Heart left ventricle (tissue), 16 donors: ENCODE results near the gene NR2F1. TPM values are rescaled to one million over a fixed set of nuclear protein-coding genes. Genes with fewer than 3 reads are reported as not detected.

Experiments used
- ATAC-seq, 4 donors: fragments of 200-7000 bp; cut with Tn5 transposase; one replicate each; pipeline ENCODE4 v1.9.1; 2020 to 2022; ENCODE audit warnings: moderate library complexity in 4 of 4, mild to moderate bottlenecking in 3 of 4, moderate number of reproducible peaks in 1 of 4
- DNase-seq, 5 donors: peaks; one replicate each; pipeline ENCODE4 v3.0.0-alpha.2; 2020
- H3K27ac ChIP-seq, 12 donors: fragments of 200-600 bp; sonication (generic) in 4 of 12; one replicate each; pipeline versions ENCODE4 v1.5.0 to v1.8.0; 2016 to 2022; ENCODE audit warnings: mild to moderate bottlenecking in 2 of 12
- H3K27me3 ChIP-seq, 9 donors: fragments of 200-600 bp; sonication (generic) in 2 of 9; one replicate each; pipeline versions ENCODE4 v1.5.1 to v1.8.0; 2016 to 2022; ENCODE audit warnings: mild to moderate bottlenecking in 3 of 9
- H3K36me3 ChIP-seq, 9 donors: fragments of 200-600 bp; sonication (generic) in 2 of 9; one replicate each; pipeline versions ENCODE4 v1.5.0 to v1.8.0; 2018 to 2022; ENCODE audit warnings: mild to moderate bottlenecking in 2 of 9
- H3K4me1 ChIP-seq, 12 donors: fragments of 200-600 bp; sonication (generic) in 4 of 12; one replicate each; pipeline versions ENCODE4 v1.5.0 to v1.8.0; 2016 to 2022; ENCODE audit warnings: mild to moderate bottlenecking in 3 of 12
- H3K4me3 ChIP-seq, 12 donors: fragments of 200-600 bp; sonication (generic) in 4 of 12; one replicate each; pipeline versions ENCODE4 v1.5.0 to v1.8.0; 2017 to 2022; ENCODE audit warnings: mild to moderate bottlenecking in 9 of 12, moderate library complexity in 4 of 12
- H3K9me3 ChIP-seq, 12 donors: fragments of 200-600 bp; sonication (generic) in 4 of 12; one replicate each; pipeline versions ENCODE4 v1.5.0 to v1.8.0; 2016 to 2022; ENCODE audit warnings: mild to moderate bottlenecking in 1 of 12
- POLR2A ChIP-seq, 2 donors: fragments of 450-650 bp; IDR thresholded peaks; one replicate each; pipeline ENCODE4 v1.6.1; 2017; ENCODE audit warnings: antibody characterized with exemption in 2 of 2, mild to moderate bottlenecking in 2 of 2, moderate library complexity in 2 of 2
- WGBS, 4 donors: extraction: QIAGEN DNeasy Blood & Tissue Kit in 2 of 4; methylation state at CpG; one replicate each; pipeline versions ENCODE4 v1.1.5 to v1.1.7; 2013 to 2018; 5-methylcytosine and 5-hydroxymethylcytosine counted together
- intact Hi-C, 10 donors: fragments of 100-400 bp; cut with DNase I; formaldehyde crosslinking; loops; one replicate each; pipeline versions ENCODE4 v1.11.1 to v1.14.2; 2022
- polyA plus RNA-seq, 2 donors: library from polyadenylated mRNA; stranded (reverse); fragments of 200-250 nt; gene quantifications; one replicate each; pipeline ENCODE4 v1.2.3, GENCODE V29; 2013
- total RNA-seq, 9 donors: library from RNA; depleted of rRNA in 2 of 9; stranded (reverse); fragments of >200 nt in 2 of 9; fragmentation: NEBNext Ultra II Directional in 3 of 9; extraction: Animal tissue kit (Norgen Biotek cat#: 25700) in 3 of 9; gene quantifications; one replicate each; pipeline versions ENCODE4 v1.1.0 to v1.2.4, GENCODE V29; 2016 to 2023
- TF ChIP-seq, protein P1 (sequence below), 12 donors: fragments of 200-600 bp; sonication (generic) in 4 of 12; IDR thresholded peaks; one replicate each; pipeline versions ENCODE4 v1.5.0 to v1.8.0; 2018 to 2022; ENCODE audit warnings: antibody characterized with exemption in 12 of 12, mild to moderate bottlenecking in 5 of 12
- donor health status: ischemic (EF 13 %, LVEDD 7.1; RV severe dilation, severe dysfunction).
- donor health status: healthy with polysubstance abuse.
- donor health status: DM: no; HTN: yes; CAD: no.
- donor health status: DM: no; HTN: no; CAD: no.
- donor health status: ischemic (EF 25% LVEDD 6.9; RV normal size, moderate dysfunction).
- donor health status: ischemic (EF 25% LVEDD 5.7; RV mildly dilated, moderate dysfunction).
- donor health status: healthy.
- donor health status: DM: yes; HTN: yes; CAD: no.
- donor health status: ischemic (EF 35%, LVEDD 5.7; RV mildly dilated, moderate dysfunction).
- donor health status: nonischemic (EF 11% LVEDD 7.7; RV severe dilation, severe dysfunction).
- donor health status: DM: yes; HTN: yes; CAD: no.
- donor health status: PGD.
- donor health status: ischemic (EF 29% LVEDD 5.4; RV normal size, mild dysfunction).
- donor health status: nonischemic (EF 23%, LVEDD 6.1; RV moderate dilation, normal function).

NR2F1 gene
- total and polyA plus RNA-seq, 11 donors = 0.37 to 13.5 (median 0.57) TPM; not detected in 3

- Histone ChIP-seq H3K36me3 (no peaks in the 10 kb centered on the region), H3K27me3 (peaks cover 44 to 98% (median 78%) of the 10 kb centered on the region in 9 donors), H3K4me1 (peaks cover 0 to 11% (median 0%) of the 10 kb centered on the region in 12 donors), H3K27ac (no peak overlapping the region), H3K4me3 (no peak overlapping the region), H3K9me3 (peaks cover 0 to 15% (median 0%) of the 10 kb centered on the region in 12 donors)
- no peak for DNase-seq
- TF ChIP-seq, protein P1, sequence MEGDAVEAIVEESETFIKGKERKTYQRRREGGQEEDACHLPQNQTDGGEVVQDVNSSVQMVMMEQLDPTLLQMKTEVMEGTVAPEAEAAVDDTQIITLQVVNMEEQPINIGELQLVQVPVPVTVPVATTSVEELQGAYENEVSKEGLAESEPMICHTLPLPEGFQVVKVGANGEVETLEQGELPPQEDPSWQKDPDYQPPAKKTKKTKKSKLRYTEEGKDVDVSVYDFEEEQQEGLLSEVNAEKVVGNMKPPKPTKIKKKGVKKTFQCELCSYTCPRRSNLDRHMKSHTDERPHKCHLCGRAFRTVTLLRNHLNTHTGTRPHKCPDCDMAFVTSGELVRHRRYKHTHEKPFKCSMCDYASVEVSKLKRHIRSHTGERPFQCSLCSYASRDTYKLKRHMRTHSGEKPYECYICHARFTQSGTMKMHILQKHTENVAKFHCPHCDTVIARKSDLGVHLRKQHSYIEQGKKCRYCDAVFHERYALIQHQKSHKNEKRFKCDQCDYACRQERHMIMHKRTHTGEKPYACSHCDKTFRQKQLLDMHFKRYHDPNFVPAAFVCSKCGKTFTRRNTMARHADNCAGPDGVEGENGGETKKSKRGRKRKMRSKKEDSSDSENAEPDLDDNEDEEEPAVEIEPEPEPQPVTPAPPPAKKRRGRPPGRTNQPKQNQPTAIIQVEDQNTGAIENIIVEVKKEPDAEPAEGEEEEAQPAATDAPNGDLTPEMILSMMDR (IDR thresholded peaks at IDR 0.05) = no peak
- no peak for TF ChIP-seq POLR2A (IDR thresholded peaks at IDR 0.05)
- WGBS, 4 donors = 23 to 46% (median 36%) methylated on average over 27 to 29 of the region's 29 CpGs
- no peak for ATAC-seq
- intact Hi-C loops = loop anchor here in 1 of 10 donors (10.0 kb wide), 1 partner anchor 289 kb away; no protein-coding TSS in a partner anchor
These were observed 12.6 kb downstream of the NR2F1 start for GRCh38 chr5:93595420-93596147.

GRCh38 chr5:93596310-93596675 is 13.3 kb downstream of the NR2F1 start:
- no peak for ATAC-seq
- H3K27ac ChIP-seq = no peak overlapping the region
- intact Hi-C loops = loop anchor here in 1 of 10 donors (10.0 kb wide), 1 partner anchor 289 kb away; no protein-coding TSS in a partner anchor

DNA sequence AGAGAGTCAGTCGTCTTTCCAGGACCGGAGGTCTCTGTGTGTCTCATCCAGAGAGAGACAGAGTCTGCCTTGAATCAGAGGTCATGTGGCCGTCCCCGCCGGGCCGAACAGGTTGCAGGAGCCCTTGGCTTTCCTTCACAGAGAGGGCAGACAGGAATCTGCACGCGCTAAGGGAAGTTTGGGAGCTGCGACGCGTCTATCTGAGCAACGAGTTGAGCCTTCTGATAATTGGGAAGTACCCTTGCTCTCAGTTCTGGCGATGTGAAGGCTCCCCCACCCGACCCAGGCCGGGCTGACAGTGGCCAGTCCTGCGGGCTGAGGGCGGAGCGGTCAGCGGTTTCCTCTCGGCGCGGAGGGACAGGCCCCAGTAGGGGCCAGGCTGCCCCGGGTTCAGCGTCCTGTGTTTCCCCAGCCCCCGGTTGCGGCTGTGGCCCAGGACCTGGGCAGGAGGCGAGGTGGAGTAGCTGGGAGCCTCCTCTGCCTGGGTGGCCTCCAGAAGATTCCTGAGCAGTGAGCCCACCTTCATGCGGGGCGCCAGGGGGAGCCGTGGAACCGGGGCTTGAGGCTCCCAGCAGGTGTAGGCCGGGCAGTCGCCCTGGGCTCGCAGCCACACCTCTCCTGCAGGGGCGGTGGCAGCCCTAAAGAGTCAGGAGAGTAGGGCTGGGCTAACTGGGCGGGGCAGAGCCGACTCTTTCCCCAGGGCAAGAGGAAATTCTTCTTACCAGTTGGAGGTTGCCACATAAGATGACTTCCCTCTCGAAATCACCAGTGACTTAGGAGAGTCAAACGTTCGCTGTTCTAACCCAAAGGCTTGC is 13.9 kb downstream of the NR2F1 start:
- peaks cover 46 to 98% (median 91%) of the 10 kb centered on the region in 9 donors for H3K27me3 ChIP-seq
- peak overlapping the region in 1 of 12 donors; percentile 7 for H3K4me3 ChIP-seq
- H3K4me1 ChIP-seq = peaks cover 0 to 11% (median 0%) of the 10 kb centered on the region in 12 donors
- H3K36me3 ChIP-seq = no peaks in the 10 kb centered on the region
- WGBS, 4 donors = 8 to 31% (median 23%) methylated on average over 15 to 40 of the region's 40 CpGs
- no peak overlapping the region for H3K27ac ChIP-seq
- TF ChIP-seq, protein P1 (IDR thresholded peaks at IDR 0.05) = no peak
- TF ChIP-seq POLR2A (IDR thresholded peaks at IDR 0.05) = no peak
- DNase-seq (no peak), ATAC-seq (peak in 1 of 4 donors; percentile 29)
- peaks cover 0 to 15% (median 0%) of the 10 kb centered on the region in 12 donors for H3K9me3 ChIP-seq
- intact Hi-C loops = loop anchor here in 1 of 10 donors (10.0 kb wide), 1 partner anchor 288 kb away; no protein-coding TSS in a partner anchor

More at GRCh38 chr5:93596310-93596675, 13.3 kb downstream of the NR2F1 start:
- TF ChIP-seq POLR2A (IDR thresholded peaks at IDR 0.05) = no peak
- TF ChIP-seq, protein P1 (IDR thresholded peaks at IDR 0.05) = no peak
- 15 to 31% (median 23%) methylated on average over 9 to 14 of the region's 14 CpGs for WGBS, 4 donors
- peaks cover 44 to 98% (median 85%) of the 10 kb centered on the region in 9 donors for H3K27me3 ChIP-seq
- H3K4me3 ChIP-seq = no peak overlapping the region
- no peak for DNase-seq
- no peaks in the 10 kb centered on the region for H3K36me3 ChIP-seq
- peaks cover 0 to 11% (median 0%) of the 10 kb centered on the region in 12 donors for H3K4me1 ChIP-seq
- H3K9me3 ChIP-seq = peaks cover 0 to 15% (median 0%) of the 10 kb centered on the region in 12 donors
